B cell (primary cell): ENCODE results near the gene MYT1. TPM values are rescaled to one million over a fixed set of nuclear protein-coding genes. Genes with fewer than 3 reads are reported as not detected.

ENCODE experiments used
- ATAC-seq: fragments of 200-7000 bp; cut with Tn5 transposase; one replicate; pipeline ENCODE4 v1.10.0; 2021; ENCODE audit warnings: low read depth, mild to moderate bottlenecking, moderate number of reproducible peaks, moderate library complexity
- CTCF ChIA-PET: fragments of 350-600 bp; sonication (Branson Sonifier 250); formaldehyde crosslinking; loops from one replicate; lab custom pipeline; 2021; ENCODE audit warnings: antibody characterized with exemption, inconsistent platforms; lab: Charles Lee
- POLR2A ChIA-PET: fragments of 350-600 bp; sonication (Branson Sonifier 250); formaldehyde crosslinking; loops from one replicate; lab custom pipeline; 2021; ENCODE audit warnings: antibody characterized with exemption; lab: Charles Lee
- DNase-seq: peaks from one replicate; pipeline ENCODE4 v3.0.0; 2013
- H2AFZ ChIP-seq: 2 replicates; pipeline ENCODE4 v1.6.1; 2012; ENCODE audit warnings: mild to moderate bottlenecking, low read depth, low read length; ENCODE audit not compliant: insufficient read depth, poor library complexity, severe bottlenecking
- H3K27ac ChIP-seq, 2 donors: 1 replicate in 1 of 2; 2 replicates in 1 of 2; pipeline ENCODE4 v1.5.1; 2012 to 2013; ENCODE audit warnings: low read length in 2 of 2, mild to moderate bottlenecking in 2 of 2, moderate library complexity in 1 of 2
- H3K27me3 ChIP-seq, 4 experiments: fragments of 200-600 bp in 1 of 4; sonication (generic) in 1 of 4; replicated peaks in 1 of 4; 1 replicate in 2 of 4; 2 replicates in 2 of 4; pipeline versions ENCODE4 v1.6.1 to v1.7.0; 2013 to 2016; ENCODE audit warnings: low read length in 3 of 4, mild to moderate bottlenecking in 2 of 4, mixed read lengths in 1 of 4, moderate library complexity in 1 of 4; ENCODE audit not compliant: insufficient read depth in 4 of 4, control insufficient read depth in 3 of 4; ENCODE audit errors: control extremely low read depth in 1 of 4
- H3K36me3 ChIP-seq, 2 experiments: replicated peaks in 1 of 2; 1 replicate in 1 of 2; 2 replicates in 1 of 2; pipeline versions ENCODE4 v1.6.1 to v1.7.1; 2013; ENCODE audit warnings: low read length in 1 of 2; ENCODE audit not compliant: insufficient read depth in 2 of 2, control insufficient read depth in 1 of 2; ENCODE audit errors: control extremely low read depth in 1 of 2, extremely low read depth in 1 of 2
- H3K4me1 ChIP-seq, 2 donors: fragments of 200-600 bp in 1 of 2; sonication (generic) in 1 of 2; 1 replicate in 1 of 2; 2 replicates in 1 of 2; pipeline versions ENCODE4 v1.5.1 to v1.6.1; 2013 to 2017; ENCODE audit warnings: low read length in 2 of 2; ENCODE audit not compliant: control insufficient read depth in 2 of 2, insufficient read depth in 2 of 2
- H3K4me2 ChIP-seq: replicated peaks from 2 replicates; pipeline ENCODE3; 2012; ENCODE audit warnings: mild to moderate bottlenecking, low read depth, low read length; ENCODE audit not compliant: poor library complexity, severe bottlenecking
- H3K4me3 ChIP-seq, 5 experiments: fragments of 200-600 bp in 1 of 5; sonication (generic) in 1 of 5; 1 replicate in 3 of 5; 2 replicates in 2 of 5; pipeline versions ENCODE4 v1.5.1 to v1.7.0; 2011 to 2016; ENCODE audit warnings: low read length in 4 of 5, mild to moderate bottlenecking in 4 of 5, low read depth in 2 of 5, control low read depth in 1 of 5, moderate library complexity in 1 of 5; ENCODE audit not compliant: insufficient read depth in 1 of 5; ENCODE audit errors: control extremely low read depth in 1 of 5, extremely low read depth in 1 of 5
- H3K79me2 ChIP-seq: fragments of 200-600 bp; sonication (generic); one replicate; pipeline ENCODE4 v1.6.0; 2016; ENCODE audit warnings: low read length; ENCODE audit not compliant: control insufficient read depth, insufficient read depth
- H3K9ac ChIP-seq: fragments of 200-600 bp; sonication (generic); 2 replicates; pipeline ENCODE4 v1.6.1; 2017; ENCODE audit warnings: mild to moderate bottlenecking, low read length, moderate library complexity
- H3K9me3 ChIP-seq, 3 donors: one replicate each; pipeline versions ENCODE4 v1.6.1 to v1.7.1; 2013; ENCODE audit warnings: low read length in 2 of 3; ENCODE audit not compliant: control insufficient read depth in 2 of 3, insufficient read depth in 1 of 3; ENCODE audit errors: control extremely low read depth in 1 of 3
- H4K20me1 ChIP-seq: 2 replicates; pipeline ENCODE4 v1.6.0; 2012; ENCODE audit warnings: mild to moderate bottlenecking, low read length; ENCODE audit not compliant: insufficient read depth, control insufficient read depth, poor library complexity, severe bottlenecking
- H3K27ac Mint-ChIP-seq: one replicate; pipeline ENCODE4 v1.8.0; 2021; ENCODE audit warnings: mixed read lengths
- H3K27me3 Mint-ChIP-seq: one replicate; pipeline ENCODE4 v1.8.0; 2021; ENCODE audit warnings: mixed read lengths
- H3K4me1 Mint-ChIP-seq: one replicate; pipeline ENCODE4 v1.8.0; 2021; ENCODE audit warnings: mixed read lengths
- H3K4me3 Mint-ChIP-seq: one replicate; pipeline ENCODE4 v1.8.0; 2021; ENCODE audit warnings: mixed read lengths
- H3K9me3 Mint-ChIP-seq: one replicate; pipeline ENCODE4 v1.8.0; 2022; ENCODE audit warnings: mixed read lengths; ENCODE audit not compliant: insufficient read depth
- CTCF ChIP-seq: fragments of 200-600 bp; IDR thresholded peaks from one replicate; pipeline ENCODE4 v1.8.0; 2022; ENCODE audit warnings: antibody characterized with exemption, mild to moderate bottlenecking
- EZH2 ChIP-seq: IDR thresholded peaks from 2 replicates; pipeline ENCODE4 v1.6.1; 2012; ENCODE audit warnings: borderline replicate concordance, low read depth, mild to moderate bottlenecking, moderate library complexity, low read length; ENCODE audit not compliant: insufficient read depth, poor library complexity, severe bottlenecking
- WGBS: methylation state at CpG from one replicate; pipeline ENCODE4 v1.1.5; 2013; ENCODE audit warnings: missing lambda C conversion rate; ENCODE audit not compliant: insufficient coverage; 5-methylcytosine and 5-hydroxymethylcytosine counted together
- intact Hi-C: fragments of 100-400 bp; cut with micrococcal nuclease; formaldehyde crosslinking; loops from one replicate; pipeline ENCODE4 v1.10.0; 2022
- polyA plus RNA-seq: library from polyadenylated mRNA; depleted of rRNA; stranded (reverse); fragments of >200 nt; gene quantifications from 2 replicates; pipeline ENCODE4 v1.2.3, GENCODE V29; 2012
- total RNA-seq, 2 donors: library from RNA; stranded (reverse); fragments of 120-200 nt in 1 of 2; gene quantifications; 1 replicate in 1 of 2; 2 replicates in 1 of 2; pipeline versions ENCODE4 v1.2.3 to v1.2.4, GENCODE V29; 2013 to 2022

MYT1 gene
- total and polyA plus RNA-seq, 2 donors (not counting 1 experiment from before 2014, with no cell fraction given): 0.49 to 42.2 TPM

GRCh38 chr20:64203037-64203777, 39.0 kb downstream of the MYT1 start:
- Histone ChIP-seq H3K9me3 (no peaks in the 10 kb centered on the region), H3K79me2 (no peaks in the 10 kb centered on the region), H4K20me1 (no peaks in the 10 kb centered on the region), H3K27ac (no peak overlapping the region), H3K4me1 (no peaks in the 10 kb centered on the region), H3K4me3 (no peak overlapping the region), H3K9ac (no peak overlapping the region), H3K27me3 (no peaks in the 10 kb centered on the region), H3K36me3 (no peaks in the 10 kb centered on the region), H2AFZ (no peak overlapping the region), H3K4me2 (no peak overlapping the region)
- TF ChIP-seq EZH2 (no peak), CTCF (no peak)
- Mint-ChIP-seq H3K4me3 (no peak overlapping the region), H3K9me3 (no peaks in the 10 kb centered on the region), H3K27ac (no peak overlapping the region), H3K27me3 (peaks cover 29% of the 10 kb centered on the region), H3K4me1 (no peaks in the 10 kb centered on the region)
- ChIA-PET POLR2A (no interaction called here), CTCF (no interaction called here)
- DNase-seq (no peak), ATAC-seq (no peak)
- intact Hi-C loops: no loop called here
- WGBS: 91% methylated on average over 11 of the region's 17 CpGs

GRCh38 chr20:64205611-64206026, 41.4 kb downstream of the MYT1 start:
- H3K27ac ChIP-seq: no peak overlapping the region
- intact Hi-C loops: no loop called here
- Mint-ChIP-seq H3K27ac (no peak overlapping the region), H3K4me1 (no peaks in the 10 kb centered on the region), H3K27me3 (peaks cover 24% of the 10 kb centered on the region), H3K9me3 (no peaks in the 10 kb centered on the region), H3K4me3 (no peak overlapping the region)
- H3K4me1 ChIP-seq: no peaks in the 10 kb centered on the region
- ATAC-seq: no peak
- ChIA-PET CTCF (no interaction called here), POLR2A (no interaction called here)
- WGBS: 85% methylated on average over 17 of the region's 17 CpGs
- H2AFZ ChIP-seq: no peak overlapping the region
- no peaks in the 10 kb centered on the region for H3K36me3 ChIP-seq
- H3K4me3 ChIP-seq: no peak overlapping the region
- no peaks in the 10 kb centered on the region for H3K79me2 ChIP-seq
- no peaks in the 10 kb centered on the region for H4K20me1 ChIP-seq
- TF ChIP-seq CTCF: no peak
- no peak for TF ChIP-seq EZH2
- no peak overlapping the region for H3K4me2 ChIP-seq
- H3K9me3 ChIP-seq: no peaks in the 10 kb centered on the region
- no peaks in the 10 kb centered on the region for H3K27me3 ChIP-seq
- H3K9ac ChIP-seq: no peak overlapping the region
- no peak for DNase-seq
